Neutrophil (primary cell): ENCODE measurements around the gene FGGY.

Source experiments
- H3K27ac ChIP-seq: fragments of 200-600 bp; sonication (generic); 2 replicates; pipeline ENCODE4 v1.5.1; 2016; ENCODE audit warnings: mild to moderate bottlenecking, moderate library complexity
- H3K27me3 ChIP-seq: fragments of 200-600 bp; sonication (generic); 2 replicates; pipeline ENCODE4 v1.6.0; 2016; ENCODE audit warnings: mild to moderate bottlenecking
- H3K36me3 ChIP-seq: fragments of 200-600 bp; sonication (generic); 2 replicates; pipeline ENCODE4 v1.5.1; 2017
- H3K4me1 ChIP-seq, 2 experiments: fragments of 200-600 bp in 1 of 2; sonication (generic) in 1 of 2; 1 replicate in 1 of 2; 2 replicates in 1 of 2; pipeline versions ENCODE4 v1.5.1 to v1.6.1; 2013 to 2016; ENCODE audit warnings: low read depth in 1 of 2, low read length in 1 of 2, mild to moderate bottlenecking in 1 of 2, moderate library complexity in 1 of 2; ENCODE audit not compliant: control insufficient read depth in 1 of 2, insufficient read depth in 1 of 2
- H3K4me3 ChIP-seq, 2 experiments: fragments of 200-600 bp in 1 of 2; sonication (generic) in 1 of 2; 1 replicate in 1 of 2; 2 replicates in 1 of 2; pipeline ENCODE4 v1.5.1; 2013 to 2016; ENCODE audit warnings: low read depth in 1 of 2, low read length in 1 of 2, mild to moderate bottlenecking in 1 of 2, moderate library complexity in 1 of 2
- H3K9me3 ChIP-seq: fragments of 200-600 bp; sonication (generic); 2 replicates; pipeline ENCODE4 v1.5.1; 2016
- TF ChIP-seq, protein P1 (sequence below): fragments of 200-600 bp; sonication (generic); IDR thresholded peaks from 2 replicates; pipeline ENCODE4 v1.5.1; 2016; ENCODE audit warnings: antibody characterized with exemption

Gene FGGY

DNA sequence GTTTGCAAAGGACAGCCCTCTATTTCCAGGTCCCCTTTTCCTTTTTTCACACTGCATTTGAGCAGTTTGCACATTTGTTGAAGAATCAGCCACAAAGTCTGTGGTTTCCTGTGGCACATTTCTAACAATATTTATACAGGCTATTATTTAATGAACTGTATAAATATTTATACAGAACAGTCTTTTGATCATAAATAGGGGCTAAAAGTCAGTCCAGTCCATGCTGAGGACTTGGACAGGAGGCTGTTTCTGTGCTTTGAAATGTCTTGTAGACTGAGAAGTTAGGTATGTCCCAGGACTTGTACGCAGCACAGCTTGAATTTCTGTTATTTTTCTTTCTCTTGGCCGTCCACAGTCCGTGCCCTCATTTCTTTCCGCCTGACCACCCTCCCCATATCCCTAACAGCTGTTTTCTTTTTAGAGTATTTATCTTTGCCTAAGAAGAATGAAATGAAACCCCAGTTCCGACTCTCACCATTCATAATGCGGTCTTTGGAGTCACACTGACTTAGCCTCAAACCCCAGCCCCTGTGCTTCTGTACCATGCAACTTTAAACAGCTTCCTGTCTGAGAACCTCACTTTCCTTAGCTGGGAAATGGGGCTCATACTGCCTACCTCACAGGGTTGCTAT lies 19.7 kb downstream of the FGGY start:
- Histone ChIP-seq H3K4me1 (peaks cover 5 to 7% of the 10 kb centered on the region in 2 experiments), H3K9me3 (no peaks in the 10 kb centered on the region), H3K27ac (no peak overlapping the region), H3K4me3 (no peak overlapping the region), H3K27me3 (no peaks in the 10 kb centered on the region), H3K36me3 (no peaks in the 10 kb centered on the region)
- TF ChIP-seq, protein P1, sequence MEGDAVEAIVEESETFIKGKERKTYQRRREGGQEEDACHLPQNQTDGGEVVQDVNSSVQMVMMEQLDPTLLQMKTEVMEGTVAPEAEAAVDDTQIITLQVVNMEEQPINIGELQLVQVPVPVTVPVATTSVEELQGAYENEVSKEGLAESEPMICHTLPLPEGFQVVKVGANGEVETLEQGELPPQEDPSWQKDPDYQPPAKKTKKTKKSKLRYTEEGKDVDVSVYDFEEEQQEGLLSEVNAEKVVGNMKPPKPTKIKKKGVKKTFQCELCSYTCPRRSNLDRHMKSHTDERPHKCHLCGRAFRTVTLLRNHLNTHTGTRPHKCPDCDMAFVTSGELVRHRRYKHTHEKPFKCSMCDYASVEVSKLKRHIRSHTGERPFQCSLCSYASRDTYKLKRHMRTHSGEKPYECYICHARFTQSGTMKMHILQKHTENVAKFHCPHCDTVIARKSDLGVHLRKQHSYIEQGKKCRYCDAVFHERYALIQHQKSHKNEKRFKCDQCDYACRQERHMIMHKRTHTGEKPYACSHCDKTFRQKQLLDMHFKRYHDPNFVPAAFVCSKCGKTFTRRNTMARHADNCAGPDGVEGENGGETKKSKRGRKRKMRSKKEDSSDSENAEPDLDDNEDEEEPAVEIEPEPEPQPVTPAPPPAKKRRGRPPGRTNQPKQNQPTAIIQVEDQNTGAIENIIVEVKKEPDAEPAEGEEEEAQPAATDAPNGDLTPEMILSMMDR = no peak

DNA sequence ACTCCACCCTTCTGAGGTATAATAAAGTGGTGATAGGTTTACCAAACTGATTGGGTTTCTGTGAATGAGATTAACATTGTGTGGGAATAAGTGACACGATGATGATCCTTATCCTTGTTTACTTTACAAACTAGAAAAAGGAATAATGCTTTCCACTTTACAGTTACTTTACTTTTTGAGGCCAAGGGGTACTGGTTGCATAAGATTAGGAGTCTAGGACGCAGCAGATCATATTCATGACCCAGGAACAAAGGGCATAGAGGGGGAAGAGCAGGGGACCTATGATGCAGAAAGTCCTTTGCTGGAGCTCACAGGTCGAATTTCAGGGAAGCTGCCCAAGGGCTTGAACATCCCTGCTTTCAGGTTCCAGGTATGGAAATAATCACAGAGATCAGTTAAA lies 20.4 kb downstream of the FGGY start:
- Histone ChIP-seq H3K27me3 (no peaks in the 10 kb centered on the region), H3K4me1 (peaks cover 5 to 7% of the 10 kb centered on the region in 2 experiments), H3K27ac (no peak overlapping the region), H3K4me3 (no peak overlapping the region), H3K9me3 (no peaks in the 10 kb centered on the region), H3K36me3 (no peaks in the 10 kb centered on the region)
- TF ChIP-seq, protein P1 = no peak

DNA sequence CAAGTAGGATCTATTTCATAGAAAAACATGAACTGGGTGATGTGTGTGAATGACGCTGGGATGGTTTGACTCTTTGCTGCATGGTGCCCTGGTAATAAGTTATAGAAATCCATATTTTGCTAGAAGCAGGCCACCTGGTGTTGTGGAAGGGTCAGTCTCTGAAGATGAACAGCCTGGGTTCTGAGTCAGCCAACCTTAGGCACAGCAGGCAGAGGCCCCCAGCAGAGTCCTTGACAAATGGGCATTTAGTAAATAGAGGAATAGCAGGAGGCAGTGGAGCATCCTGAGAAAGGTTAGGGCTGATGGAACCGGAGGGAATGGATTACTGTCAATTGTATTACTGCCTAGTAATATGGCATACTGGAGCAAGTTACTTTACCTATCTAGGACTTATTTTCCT lies 20.9 kb downstream of the FGGY start:
- H3K36me3 ChIP-seq = no peaks in the 10 kb centered on the region
- TF ChIP-seq, protein P1 = no peak
- H3K4me3 ChIP-seq = no peak overlapping the region
- H3K27ac ChIP-seq = no peak overlapping the region
- H3K4me1 ChIP-seq = peaks cover 5 to 7% of the 10 kb centered on the region in 2 experiments
- no peaks in the 10 kb centered on the region for H3K27me3 ChIP-seq
- no peaks in the 10 kb centered on the region for H3K9me3 ChIP-seq

DNA sequence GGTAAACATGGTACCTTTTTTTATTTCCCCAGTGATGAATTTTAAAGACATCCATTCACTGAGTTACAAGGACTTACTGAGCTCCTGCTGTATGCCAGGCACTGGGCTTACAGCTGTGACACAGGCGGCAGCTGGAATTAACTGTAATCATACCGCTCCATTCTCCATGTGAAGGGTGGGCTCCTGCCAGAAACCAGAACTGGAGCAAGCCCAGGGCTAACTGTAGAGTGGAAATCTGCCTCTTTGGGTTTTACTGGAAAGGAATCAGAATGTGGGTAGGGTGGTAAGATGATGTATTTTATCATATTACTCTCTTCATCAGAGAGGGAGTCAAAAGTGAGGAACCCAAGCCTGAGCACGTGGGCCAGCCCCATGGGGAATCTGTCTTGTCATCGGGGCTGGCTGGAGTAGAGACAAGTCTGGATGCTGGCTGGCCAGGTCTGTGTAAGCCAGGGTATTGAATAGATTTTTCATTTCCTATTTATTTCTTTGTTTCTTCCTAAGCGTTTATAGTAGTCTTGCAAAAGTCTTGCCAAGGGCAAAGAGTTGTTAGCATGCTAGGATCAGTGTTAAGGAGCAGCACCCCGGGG lies 21.5 kb downstream of the FGGY start:
- TF ChIP-seq, protein P1 = no peak
- no peak overlapping the region for H3K27ac ChIP-seq

DNA sequence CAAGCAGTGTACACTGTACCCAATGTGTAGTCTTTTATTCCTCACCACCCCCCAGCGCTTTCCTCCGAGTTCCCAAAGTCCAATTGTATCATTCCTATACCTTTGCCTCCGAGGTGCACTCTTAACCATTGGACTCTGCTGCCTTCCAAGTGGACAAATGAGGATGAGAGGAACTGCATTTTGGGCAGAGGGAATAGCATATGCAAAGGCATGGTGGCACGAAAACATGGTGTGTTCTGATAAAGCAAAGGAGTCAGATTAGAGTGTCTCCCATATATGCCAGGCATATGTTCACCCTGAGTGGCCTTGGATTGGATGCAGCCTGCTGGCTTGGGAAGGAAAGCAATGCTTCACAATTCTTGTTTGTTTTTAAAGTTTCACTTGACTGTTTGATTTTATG lies 25.5 kb downstream of the FGGY start:
- TF ChIP-seq, protein P1 = no peak
- Histone ChIP-seq H3K4me3 (no peak overlapping the region), H3K27ac (no peak overlapping the region), H3K9me3 (no peaks in the 10 kb centered on the region), H3K36me3 (no peaks in the 10 kb centered on the region), H3K4me1 (peaks cover 5 to 7% of the 10 kb centered on the region in 2 experiments), H3K27me3 (no peaks in the 10 kb centered on the region)

More for the DNA sequence above, 21.5 kb downstream of the FGGY start:
- H3K36me3 ChIP-seq = no peaks in the 10 kb centered on the region
- H3K4me3 ChIP-seq = no peak overlapping the region
- H3K27me3 ChIP-seq = no peaks in the 10 kb centered on the region
- H3K9me3 ChIP-seq = no peaks in the 10 kb centered on the region
- H3K4me1 ChIP-seq = peaks cover 5 to 7% of the 10 kb centered on the region in 2 experiments
